H1 (cell line): ENCODE measurements around the gene KCNJ12. TPM values are rescaled to one million over a fixed set of nuclear protein-coding genes. Genes with fewer than 3 reads are reported as not detected.
"Not testable (repeated sequence)": the region's sequence is repeated elsewhere in the genome, so short reads cannot be mapped to it uniquely, and the experiment has no call there.

ENCODE experiments used
- CTCF ChIA-PET: fragments of 300-600 bp; sonication (Branson Sonifier 250); formaldehyde crosslinking; loops from one replicate; lab custom pipeline; 2021; ENCODE audit not compliant: partially characterized antibody; lab: Charles Lee
- POLR2A ChIA-PET: fragments of 300-600 bp; sonication (Branson Sonifier 250); formaldehyde crosslinking; loops from one replicate; lab custom pipeline; 2021; ENCODE audit warnings: inconsistent platforms; ENCODE audit not compliant: partially characterized antibody; lab: Charles Lee
- DNase-seq, 2 experiments: peaks; one replicate each; pipeline versions ENCODE4 v3.0.0 to v3.0.0-alpha.2; 2010 to 2022; ENCODE audit warnings: low spot score in 2 of 2, low read depth in 1 of 2, mixed read lengths in 1 of 2
- FAIRE-seq: peaks from 2 replicates; lab custom pipeline; 2011; peaks lifted over from hg19 to GRCh38; lab: Jason Lieb, UNC
- H2AFZ ChIP-seq: 2 replicates; pipeline ENCODE4 v1.8.1; 2012; ENCODE audit warnings: low read length, inconsistent platforms
- H2AK5ac ChIP-seq: 2 replicates; pipeline ENCODE4 v1.6.1; 2013; ENCODE audit warnings: low read depth, low read length
- H2BK120ac ChIP-seq: replicated peaks from 2 replicates; pipeline ENCODE3; 2013; ENCODE audit warnings: low read depth, low read length, inconsistent platforms
- H2BK12ac ChIP-seq: 2 replicates; pipeline ENCODE4 v1.6.1; 2013; ENCODE audit warnings: low read depth, low read length
- H2BK15ac ChIP-seq: 2 replicates; pipeline ENCODE4 v1.6.1; 2013; ENCODE audit warnings: low read length
- H2BK20ac ChIP-seq: 2 replicates; pipeline ENCODE4 v1.6.1; 2013; ENCODE audit warnings: low read length
- H2BK5ac ChIP-seq: 2 replicates; pipeline ENCODE4 v1.6.1; 2013; ENCODE audit warnings: low read depth, low read length
- H3K14ac ChIP-seq: 2 replicates; pipeline ENCODE4 v1.6.1; 2013; ENCODE audit warnings: inconsistent platforms; ENCODE audit not compliant: insufficient read length
- H3K18ac ChIP-seq: 2 replicates; pipeline ENCODE4 v1.6.1; 2013; ENCODE audit warnings: low read length; ENCODE audit errors: extremely low read depth
- H3K23ac ChIP-seq: 2 replicates; pipeline ENCODE4 v1.6.1; 2013; ENCODE audit warnings: inconsistent platforms; ENCODE audit not compliant: insufficient read length
- H3K23me2 ChIP-seq: 2 replicates; pipeline ENCODE4 v1.6.1; 2013; ENCODE audit warnings: low read depth, low read length
- H3K27ac ChIP-seq: 2 replicates; pipeline ENCODE4 v1.6.1; 2011; ENCODE audit warnings: low read depth, low read length, inconsistent platforms
- H3K27me3 ChIP-seq, 4 experiments: replicated peaks in 1 of 4; 1 replicate in 1 of 4; 2 replicates in 3 of 4; pipeline versions ENCODE4 v1.6.1 to v1.8.1; 2011 to 2013; ENCODE audit warnings: low read length in 3 of 4, mild to moderate bottlenecking in 3 of 4, inconsistent platforms in 2 of 4, mixed read lengths in 2 of 4, moderate library complexity in 1 of 4; ENCODE audit not compliant: control insufficient read depth in 3 of 4, insufficient read depth in 3 of 4; ENCODE audit errors: extremely low read depth in 1 of 4
- H3K36me3 ChIP-seq, 4 experiments: 2 replicates each; pipeline versions ENCODE4 v1.6.1 to v1.8.1; 2011 to 2013; ENCODE audit warnings: mild to moderate bottlenecking in 4 of 4, low read length in 3 of 4, moderate library complexity in 2 of 4, control low read depth in 1 of 4, inconsistent platforms in 1 of 4; ENCODE audit not compliant: insufficient read depth in 4 of 4, control insufficient read depth in 2 of 4
- H3K4ac ChIP-seq: replicated peaks from 2 replicates; pipeline ENCODE3; 2013; ENCODE audit warnings: low read length, low read depth, mixed read lengths, inconsistent platforms; ENCODE audit not compliant: insufficient read length
- H3K4me1 ChIP-seq, 4 experiments: replicated peaks in 1 of 4; 1 replicate in 1 of 4; 2 replicates in 3 of 4; pipeline versions ENCODE4 v1.6.1 to v1.8.1; 2011 to 2013; ENCODE audit warnings: low read length in 3 of 4, inconsistent platforms in 2 of 4, mixed read lengths in 1 of 4; ENCODE audit not compliant: insufficient read depth in 4 of 4, control insufficient read depth in 3 of 4
- H3K4me2 ChIP-seq, 2 experiments: 2 replicates each; pipeline versions ENCODE4 v1.6.1 to v1.8.1; 2011 to 2013; ENCODE audit warnings: low read depth in 2 of 2, low read length in 2 of 2, control low read depth in 1 of 2, inconsistent platforms in 1 of 2, mild to moderate bottlenecking in 1 of 2; ENCODE audit not compliant: insufficient read depth in 1 of 2
- H3K4me3 ChIP-seq, 4 experiments: fragments of 200-600, 300-600 bp in 1 of 4; sonication (generic), shearing (Covaris generic), sonication (Bioruptor Twin) in 1 of 4; 2 replicates each; pipeline versions ENCODE4 v1.5.1 to v1.8.1; 2011 to 2016; ENCODE audit warnings: low read length in 4 of 4, low read depth in 3 of 4, control low read depth in 2 of 4, inconsistent platforms in 2 of 4, mild to moderate bottlenecking in 2 of 4, mixed read lengths in 1 of 4, moderate library complexity in 1 of 4; ENCODE audit not compliant: insufficient read depth in 2 of 4; ENCODE audit errors: extremely low read depth in 1 of 4
- H3K56ac ChIP-seq: replicated peaks from 2 replicates; pipeline ENCODE3; 2013; ENCODE audit warnings: low read depth, mild to moderate bottlenecking, mixed read lengths, low read length, inconsistent platforms; ENCODE audit not compliant: insufficient read length
- H3K79me1 ChIP-seq: 2 replicates; pipeline ENCODE4 v1.6.1; 2013; ENCODE audit warnings: low read depth, low read length, control low read depth
- H3K79me2 ChIP-seq, 2 experiments: 2 replicates each; pipeline versions ENCODE4 v1.6.1 to v1.8.1; 2012 to 2013; ENCODE audit warnings: low read length in 2 of 2, mild to moderate bottlenecking in 2 of 2, inconsistent platforms in 1 of 2; ENCODE audit not compliant: insufficient read depth in 2 of 2, control insufficient read depth in 1 of 2
- H3K9ac ChIP-seq, 4 experiments: replicated peaks in 1 of 4; 1 replicate in 1 of 4; 2 replicates in 3 of 4; pipeline versions ENCODE4 v1.6.1 to v1.8.1; 2011 to 2013; ENCODE audit warnings: low read depth in 3 of 4, low read length in 3 of 4, control low read depth in 2 of 4, mild to moderate bottlenecking in 2 of 4, moderate library complexity in 2 of 4, inconsistent platforms in 1 of 4; ENCODE audit errors: extremely low read depth in 1 of 4
- H3K9me3 ChIP-seq, 2 experiments: 2 replicates each; pipeline versions ENCODE4 v1.6.1 to v1.8.1; 2012 to 2013; ENCODE audit warnings: mild to moderate bottlenecking in 2 of 2, moderate library complexity in 2 of 2, control low read depth in 1 of 2, inconsistent platforms in 1 of 2, low read depth in 1 of 2, low read length in 1 of 2, mixed read lengths in 1 of 2; ENCODE audit not compliant: insufficient read depth in 2 of 2
- H4K20me1 ChIP-seq, 2 experiments: replicated peaks in 1 of 2; 2 replicates each; pipeline versions ENCODE3 to v1.8.1; 2011 to 2013; ENCODE audit warnings: inconsistent platforms in 2 of 2, low read length in 2 of 2, mild to moderate bottlenecking in 1 of 2; ENCODE audit not compliant: insufficient read depth in 2 of 2, control insufficient read depth in 1 of 2
- H4K5ac ChIP-seq: 2 replicates; pipeline ENCODE4 v1.6.1; 2013; ENCODE audit warnings: low read length, low read depth, mixed read lengths, inconsistent platforms; ENCODE audit not compliant: insufficient read length
- H4K8ac ChIP-seq: 2 replicates; pipeline ENCODE4 v1.8.0; 2013; ENCODE audit warnings: mild to moderate bottlenecking, moderate library complexity, low read length, inconsistent platforms; ENCODE audit not compliant: insufficient read depth; ENCODE audit errors: extremely low read depth
- H4K91ac ChIP-seq: replicated peaks from 2 replicates; pipeline ENCODE3; 2013; ENCODE audit warnings: low read length, mixed read lengths, inconsistent platforms; ENCODE audit not compliant: insufficient read length
- WGBS, 2 experiments: shearing (Covaris generic) in 1 of 2; methylation state at CpG; one replicate each; pipeline versions ENCODE4 v1.1.6 to v1.1.7; 2013 to 2015; ENCODE audit warnings: low lambda C conversion rate in 2 of 2, mixed read lengths in 2 of 2, inconsistent platforms in 1 of 2, low coverage in 1 of 2, missing lambda C conversion rate in 1 of 2; ENCODE audit not compliant: insufficient replicate concordance in 2 of 2, insufficient coverage in 1 of 2, insufficient read length in 1 of 2; ENCODE audit errors: extremely low coverage in 1 of 2, missing lambda C conversion rate in 1 of 2; 5-methylcytosine and 5-hydroxymethylcytosine counted together
- polyA plus RNA-seq, 7 experiments: library from polyadenylated mRNA; depleted of rRNA in 3 of 7; stranded (reverse) in 5 of 7; unstranded in 2 of 7; fragments of >200 nt in 5 of 7; fragments of 200-250 nt in 2 of 7; gene quantifications; 1 replicate in 5 of 7; 2 replicates in 1 of 7; 4 replicates in 1 of 7; pipeline versions ENCODE4 v1.2.1 to v1.2.3, GENCODE V29; 2011 to 2013; ENCODE audit warnings: missing spikeins in 2 of 7, mixed read lengths in 2 of 7
- total RNA-seq: library from RNA; stranded (reverse); fragmentation: NEBNext Ultra II Directional; extraction: Animal tissue kit (Norgen Biotek cat#: 25700); gene quantifications from 2 replicates; pipeline ENCODE4 v1.2.1, GENCODE V29; 2021

KCNJ12 gene
- total and polyA plus RNA-seq, 2 of the 8 experiments (the other 6 are each of a cell fraction or from before 2014, with no cell fraction given), result 1.2 to 1.5 TPM

DNA sequence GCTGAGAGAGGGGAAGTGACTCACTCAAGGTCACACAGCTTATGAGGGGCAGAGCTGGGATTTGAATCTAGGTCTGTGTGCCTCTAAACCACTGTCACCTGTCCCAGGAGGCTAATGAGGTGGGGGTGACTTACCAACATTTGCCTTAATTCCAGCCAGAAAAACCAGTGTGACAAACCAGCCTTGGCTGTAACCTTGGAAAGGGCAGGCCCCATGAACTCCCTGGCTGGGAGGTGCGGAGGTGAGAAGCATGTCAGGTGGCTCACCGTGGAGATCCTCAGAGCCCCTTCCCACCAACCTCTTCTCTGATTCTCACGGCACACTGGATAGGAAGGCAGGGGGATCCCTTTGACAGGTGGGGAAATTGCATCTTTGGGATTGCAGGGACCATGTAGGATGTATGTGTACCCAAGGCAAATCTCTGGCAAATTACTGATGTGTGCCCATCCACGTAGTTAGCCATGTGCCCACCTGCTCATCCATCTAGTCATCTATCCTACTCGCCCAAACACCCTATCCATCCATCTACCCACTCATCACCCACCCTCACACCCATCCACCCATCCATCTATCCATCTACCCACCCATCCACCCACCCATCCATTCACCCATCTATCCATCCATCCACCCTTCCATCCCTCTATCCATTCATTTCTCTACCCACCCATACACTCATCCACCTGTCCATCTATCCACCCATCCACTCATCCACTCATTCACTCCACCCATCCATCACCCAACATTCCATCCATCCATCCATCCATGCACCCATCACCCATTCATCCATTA lies 30.7 kb downstream of the KCNJ12 start:
- H2BK120ac ChIP-seq, H3K79me1 ChIP-seq, H3K4me1 ChIP-seq, DNase-seq, H2AK5ac ChIP-seq, H3K23ac ChIP-seq, H3K56ac ChIP-seq, H3K4ac ChIP-seq, H3K9ac ChIP-seq, H3K23me2 ChIP-seq, H3K79me2 ChIP-seq, H3K36me3 ChIP-seq, H3K27ac ChIP-seq, H2AFZ ChIP-seq, H4K8ac ChIP-seq, H2BK5ac ChIP-seq, H4K5ac ChIP-seq, H3K14ac ChIP-seq, H2BK15ac ChIP-seq, H2BK12ac ChIP-seq, H3K4me2 ChIP-seq, H2BK20ac ChIP-seq, H4K20me1 ChIP-seq, CTCF ChIA-PET, POLR2A ChIA-PET, H3K4me3 ChIP-seq, H3K27me3 ChIP-seq, H3K18ac ChIP-seq, H4K91ac ChIP-seq, FAIRE-seq: not testable (repeated sequence)
- WGBS, 2 experiments, result 67% methylated on average over 2 of the region's 5 CpGs; no CpG with 5 or more reads in 1 of the 2 experiments
- peaks cover 0 to 12% of the 10 kb centered on the region in 2 experiments; a peak in 2 of 4 replicates for H3K9me3 ChIP-seq

DNA sequence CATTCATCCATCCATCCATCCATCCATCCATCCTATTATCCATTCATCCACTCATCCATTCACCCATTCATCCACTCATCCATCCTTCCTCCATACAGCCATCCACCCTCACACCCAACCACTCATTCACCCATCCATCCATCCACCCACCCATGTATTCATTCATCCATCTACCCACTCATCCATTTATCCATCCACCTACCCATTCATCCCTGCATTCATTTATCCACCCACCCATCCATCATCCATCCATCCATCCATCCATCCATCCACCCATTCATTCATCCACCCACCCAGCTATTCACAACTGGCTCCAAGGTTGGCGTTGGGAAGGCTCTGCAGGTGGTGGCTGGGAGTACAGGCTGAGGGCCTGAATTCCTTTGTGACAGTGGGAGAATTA lies 31.6 kb downstream of the KCNJ12 start:
- H3K56ac ChIP-seq, H2BK15ac ChIP-seq, H3K4ac ChIP-seq, DNase-seq, POLR2A ChIA-PET, H2BK120ac ChIP-seq, H3K23me2 ChIP-seq, H2BK12ac ChIP-seq, H4K20me1 ChIP-seq, H4K8ac ChIP-seq, CTCF ChIA-PET, H3K79me2 ChIP-seq, H3K27me3 ChIP-seq, H3K79me1 ChIP-seq, H2BK5ac ChIP-seq, FAIRE-seq, H3K23ac ChIP-seq, H3K9ac ChIP-seq, H4K91ac ChIP-seq, H3K18ac ChIP-seq, H2AK5ac ChIP-seq, H3K14ac ChIP-seq, H3K27ac ChIP-seq, H2AFZ ChIP-seq, H2BK20ac ChIP-seq, H3K36me3 ChIP-seq, H3K4me3 ChIP-seq, H4K5ac ChIP-seq, H3K4me2 ChIP-seq, H3K4me1 ChIP-seq: not testable (repeated sequence)
- peaks cover 0 to 12% of the 10 kb centered on the region in 2 experiments; a peak in 2 of 4 replicates for H3K9me3 ChIP-seq
- WGBS, 2 experiments, result 87% methylated on average over 1 of the region's 1 CpG; no CpG with 5 or more reads in 1 of the 2 experiments
